ENCODE results near the gene RAB8A. TPM values are rescaled to one million over a fixed set of nuclear protein-coding genes. Genes with fewer than 3 reads are reported as not detected.

Gene RAB8A
- total and polyA plus RNA-seq, 9 of the 15 experiments (the other 6 are each of a cell fraction or from before 2014, with no cell fraction given) = 11.2 to 102 (median 53.2) TPM

- in situ Hi-C loops (cut with MboI) = no loop called here
- Histone ChIP-seq H3K4me3 (no peak overlapping the region), H3K79me2 (ENCODE audit: control insufficient read depth, insufficient read depth, low read length) (no peaks in the 10 kb centered on the region), H4K20me1 (replicated peaks; ENCODE audit: control insufficient read depth, insufficient read depth, low read length) (peaks cover 3% of the 10 kb centered on the region; the same call in 1 of the 2 replicates), H3K4me1 (replicated peaks in 1 of 2; ENCODE audit: control insufficient read depth in 2 of 2, insufficient read depth in 2 of 2, low read length in 2 of 2) (peaks cover 13 to 15% of the 10 kb centered on the region in 2 experiments; a peak in 4 of 5 replicates), H3K9me3 (replicated peaks; ENCODE audit: control insufficient read depth, insufficient read depth, low read depth, low read length) (no peaks in the 10 kb centered on the region), H3K9ac (ENCODE audit: insufficient read depth in 1 of 2, low read depth in 2 of 2, low read length in 2 of 2) (no peak overlapping the region), H3K9me1 (ENCODE audit: control insufficient read depth, insufficient read depth, low read length) (no peaks in the 10 kb centered on the region), H3K36me3 (ENCODE audit: control insufficient read depth, insufficient read depth, low read length) (no peaks in the 10 kb centered on the region), H3K27me3 (ENCODE audit: control insufficient read depth in 2 of 2, insufficient read depth in 2 of 2, low read length in 2 of 2) (peaks cover 0 to 4% of the 10 kb centered on the region in 2 experiments; a peak in 1 of 5 replicates), H3K27ac (ENCODE audit: extremely low read depth, low read depth, low read length) (no peak overlapping the region), H2AFZ (ENCODE audit: low read depth, low read length) (no peak overlapping the region), H3K4me2 (ENCODE audit: insufficient read depth, low read length) (no peak overlapping the region)
- no peak for DNase-seq (ENCODE audit: extremely low read depth in 1 of 4, low spot score in 3 of 4)
- 12% methylated on average over 4 of the region's 6 CpGs for WGBS (ENCODE audit: insufficient coverage, low coverage, missing lambda C conversion rate)
- no TSS peak for BruUV-seq (replicated peaks)
- no peak for ATAC-seq
- CTCF ChIA-PET (ENCODE audit: low intra/inter-chr PET ratio) = no interaction called here
- TF ChIP-seq, protein P1, sequence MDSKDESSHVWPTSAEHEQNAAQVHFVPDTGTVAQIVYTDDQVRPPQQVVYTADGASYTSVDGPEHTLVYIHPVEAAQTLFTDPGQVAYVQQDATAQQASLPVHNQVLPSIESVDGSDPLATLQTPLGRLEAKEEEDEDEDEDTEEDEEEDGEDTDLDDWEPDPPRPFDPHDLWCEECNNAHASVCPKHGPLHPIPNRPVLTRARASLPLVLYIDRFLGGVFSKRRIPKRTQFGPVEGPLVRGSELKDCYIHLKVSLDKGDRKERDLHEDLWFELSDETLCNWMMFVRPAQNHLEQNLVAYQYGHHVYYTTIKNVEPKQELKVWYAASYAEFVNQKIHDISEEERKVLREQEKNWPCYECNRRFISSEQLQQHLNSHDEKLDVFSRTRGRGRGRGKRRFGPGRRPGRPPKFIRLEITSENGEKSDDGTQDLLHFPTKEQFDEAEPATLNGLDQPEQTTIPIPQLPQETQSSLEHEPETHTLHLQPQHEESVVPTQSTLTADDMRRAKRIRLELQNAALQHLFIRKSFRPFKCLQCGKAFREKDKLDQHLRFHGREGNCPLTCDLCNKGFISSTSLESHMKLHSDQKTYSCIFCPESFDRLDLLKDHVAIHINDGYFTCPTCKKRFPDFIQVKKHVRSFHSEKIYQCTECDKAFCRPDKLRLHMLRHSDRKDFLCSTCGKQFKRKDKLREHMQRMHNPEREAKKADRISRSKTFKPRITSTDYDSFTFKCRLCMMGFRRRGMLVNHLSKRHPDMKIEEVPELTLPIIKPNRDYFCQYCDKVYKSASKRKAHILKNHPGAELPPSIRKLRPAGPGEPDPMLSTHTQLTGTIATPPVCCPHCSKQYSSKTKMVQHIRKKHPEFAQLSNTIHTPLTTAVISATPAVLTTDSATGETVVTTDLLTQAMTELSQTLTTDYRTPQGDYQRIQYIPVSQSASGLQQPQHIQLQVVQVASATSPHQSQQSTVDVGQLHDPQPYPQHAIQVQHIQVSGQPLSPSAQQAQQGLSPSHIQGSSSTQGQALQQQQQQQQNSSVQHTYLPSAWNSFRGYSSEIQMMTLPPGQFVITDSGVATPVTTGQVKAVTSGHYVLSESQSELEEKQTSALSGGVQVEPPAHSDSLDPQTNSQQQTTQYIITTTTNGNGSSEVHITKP (IDR thresholded peaks at IDR 0.05; ENCODE audit: partially characterized antibody) = peak; percentile 87
- TF ChIP-seq, protein P2, sequence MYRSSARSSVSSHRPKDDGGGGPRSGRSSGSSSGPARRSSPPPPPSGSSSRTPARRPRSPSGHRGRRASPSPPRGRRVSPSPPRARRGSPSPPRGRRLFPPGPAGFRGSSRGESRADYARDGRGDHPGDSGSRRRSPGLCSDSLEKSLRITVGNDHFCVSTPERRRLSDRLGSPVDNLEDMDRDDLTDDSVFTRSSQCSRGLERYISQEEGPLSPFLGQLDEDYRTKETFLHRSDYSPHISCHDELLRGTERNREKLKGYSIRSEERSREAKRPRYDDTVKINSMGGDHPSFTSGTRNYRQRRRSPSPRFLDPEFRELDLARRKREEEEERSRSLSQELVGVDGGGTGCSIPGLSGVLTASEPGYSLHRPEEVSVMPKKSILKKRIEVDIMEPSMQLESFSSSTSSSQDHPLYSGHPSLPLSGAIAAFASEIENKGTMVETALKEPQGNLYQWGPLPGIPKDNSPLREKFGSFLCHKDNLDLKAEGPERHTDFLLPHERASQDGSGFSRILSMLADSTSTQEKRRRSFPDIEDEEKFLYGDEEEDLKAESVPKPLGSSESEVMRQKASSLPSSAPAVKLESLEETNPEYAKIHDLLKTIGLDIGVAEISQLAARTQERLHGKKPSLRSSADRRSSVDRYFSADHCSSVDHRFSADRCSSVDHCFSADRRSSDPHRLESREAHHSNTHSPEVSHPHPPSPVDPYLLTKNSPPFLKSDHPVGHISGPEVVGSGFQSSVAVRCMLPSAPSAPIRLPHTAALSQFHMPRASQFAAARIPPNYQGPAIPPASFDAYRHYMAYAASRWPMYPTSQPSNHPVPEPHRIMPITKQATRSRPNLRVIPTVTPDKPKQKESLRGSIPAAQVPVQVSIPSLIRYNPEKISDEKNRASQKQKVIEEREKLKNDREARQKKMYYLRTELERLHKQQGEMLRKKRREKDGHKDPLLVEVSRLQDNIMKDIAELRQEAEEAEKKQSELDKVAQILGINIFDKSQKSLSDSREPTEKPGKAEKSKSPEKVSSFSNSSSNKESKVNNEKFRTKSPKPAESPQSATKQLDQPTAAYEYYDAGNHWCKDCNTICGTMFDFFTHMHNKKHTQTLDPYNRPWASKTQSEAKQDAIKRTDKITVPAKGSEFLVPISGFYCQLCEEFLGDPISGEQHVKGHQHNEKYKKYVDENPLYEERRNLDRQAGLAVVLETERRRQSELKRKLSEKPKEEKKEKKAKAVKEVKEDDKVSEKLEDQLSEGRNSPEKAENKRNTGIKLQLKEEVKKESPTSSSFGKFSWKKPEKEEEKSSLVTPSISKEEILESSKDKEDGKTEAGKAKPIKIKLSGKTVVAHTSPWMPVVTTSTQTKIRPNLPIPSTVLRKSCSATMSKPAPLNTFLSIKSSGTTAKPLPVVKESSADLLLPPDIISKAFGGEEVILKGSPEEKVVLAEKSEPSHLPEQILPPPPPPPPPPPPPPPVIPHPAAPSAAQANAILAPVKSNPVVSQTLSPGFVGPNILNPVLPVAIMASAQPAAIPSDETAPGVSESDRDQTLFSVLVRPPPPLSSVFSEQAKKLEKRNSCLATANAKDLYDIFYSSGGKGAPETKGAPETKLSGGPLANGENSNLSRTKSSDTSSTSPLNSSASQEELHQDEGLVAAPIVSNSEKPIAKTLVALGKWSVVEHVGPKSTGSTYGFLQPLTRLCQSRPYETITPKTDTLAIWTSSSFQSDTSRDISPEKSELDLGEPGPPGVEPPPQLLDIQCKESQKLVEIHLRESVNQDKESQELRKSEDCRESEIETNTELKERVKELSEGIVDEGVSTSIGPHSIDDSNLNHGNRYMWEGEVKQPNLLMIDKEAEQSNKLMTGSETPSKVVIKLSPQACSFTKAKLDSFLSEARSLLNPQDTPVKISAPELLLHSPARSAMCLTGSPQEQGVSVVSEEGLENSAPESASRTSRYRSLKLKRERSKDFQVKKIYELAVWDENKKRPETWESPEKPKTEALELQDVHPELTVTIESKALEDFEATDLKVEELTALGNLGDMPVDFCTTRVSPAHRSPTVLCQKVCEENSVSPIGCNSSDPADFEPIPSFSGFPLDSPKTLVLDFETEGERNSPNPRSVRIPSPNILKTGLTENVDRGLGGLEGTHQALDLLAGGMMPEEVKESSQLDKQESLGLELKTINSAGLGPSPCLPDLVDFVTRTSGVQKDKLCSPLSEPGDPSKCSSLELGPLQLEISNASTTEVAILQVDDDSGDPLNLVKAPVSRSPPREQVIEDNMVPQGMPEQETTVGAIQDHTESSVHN (IDR thresholded peaks at IDR 0.05; ENCODE audit: borderline replicate concordance in 1 of 2, low read depth in 1 of 2) = no peak
- POLR2A ChIA-PET = interaction anchor here (0.6 kb wide), 1 partner anchor 13 kb away, joined by 3 read pairs; the partner anchor contains the start of gene HSH2D
- intact Hi-C loops (cut with micrococcal nuclease) = no loop called here
- FAIRE-seq = no peak
These were observed 45.2 kb downstream of the RAB8A start for GRCh38 chr19:16156904-16157303.
